HG03135 (cell line): ENCODE results near the gene CDK13.
"Not testable (repeated sequence)": the region's sequence is repeated elsewhere in the genome, so short reads cannot be mapped to it uniquely, and the experiment has no call there.

ENCODE experiments used
- ATAC-seq: cut with Tn5 transposase; IDR thresholded peaks from one replicate; pipeline ENCODE4 v1.9.1; 2021; ENCODE audit warnings: mild to moderate bottlenecking, moderate library complexity; ENCODE audit not compliant: unreplicated experiment

The CDK13 gene

DNA sequence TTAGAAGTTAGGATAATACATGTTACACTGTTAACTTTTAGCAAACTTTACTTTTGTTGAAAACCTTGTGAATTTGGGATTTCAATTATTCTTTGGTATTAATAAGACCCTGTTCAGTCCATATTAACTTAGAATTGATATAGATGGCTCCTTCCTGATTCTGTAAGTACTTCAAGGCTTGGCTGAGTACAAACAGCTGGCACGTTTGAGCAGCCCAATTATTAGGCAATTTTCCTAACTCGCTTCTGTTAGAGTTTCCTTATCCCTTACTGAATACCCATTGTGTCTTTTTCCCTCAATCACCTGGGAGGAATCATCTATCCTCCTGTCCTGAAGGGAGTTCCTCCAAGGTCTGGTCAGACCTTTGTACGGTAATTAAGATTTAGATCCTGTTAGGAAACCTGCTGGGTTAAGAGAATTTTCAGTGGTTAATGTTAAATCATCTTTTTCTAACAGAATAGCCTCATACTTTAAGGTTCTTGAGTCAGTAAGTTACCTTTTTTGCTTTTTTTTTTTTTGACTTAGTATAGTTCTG lies 195.6 kb downstream of the CDK13 start:
- not testable (repeated sequence) for ATAC-seq

DNA sequence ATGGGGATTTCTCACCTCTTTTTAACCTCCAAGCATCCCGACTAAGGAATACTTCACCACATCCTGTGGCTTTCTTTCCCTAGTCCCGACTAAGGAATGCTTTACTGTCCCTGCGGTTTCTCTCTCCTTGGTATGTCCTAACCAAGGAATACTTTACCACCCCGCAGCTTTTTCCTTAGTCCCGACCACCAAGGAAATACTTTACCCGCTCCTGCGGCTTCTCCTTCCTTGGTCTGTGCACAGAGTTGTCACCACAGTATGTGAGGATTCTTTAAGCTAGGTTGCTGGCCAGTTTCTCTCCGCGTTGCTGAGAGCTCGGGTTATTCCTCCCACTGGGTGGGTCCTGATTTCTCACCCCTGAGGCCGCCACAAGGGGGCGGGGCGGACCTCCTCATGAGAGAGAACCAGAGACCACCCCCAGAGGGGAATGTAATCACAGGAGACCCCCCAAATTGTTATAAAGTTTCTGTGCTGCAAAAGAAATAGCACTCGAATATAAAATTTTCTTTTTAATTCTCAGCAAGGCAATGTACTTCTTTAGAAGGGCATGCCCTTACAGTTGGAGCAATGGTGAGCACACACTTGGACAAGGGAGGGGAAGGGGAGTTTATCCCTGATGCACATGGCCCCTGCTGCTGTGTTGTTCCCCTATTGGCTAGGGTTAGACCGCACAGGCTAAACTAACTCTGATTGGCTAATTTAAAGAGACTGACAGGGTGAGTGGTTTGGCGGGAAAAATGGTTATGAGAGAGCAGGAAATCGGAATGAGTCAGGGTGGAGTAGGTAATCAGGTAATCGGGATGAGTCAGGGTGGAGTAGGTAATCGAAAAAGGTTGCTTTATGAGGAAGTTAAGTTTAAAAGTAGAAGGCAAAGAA lies 197.6 kb downstream of the CDK13 start:
- ATAC-seq = no peak

DNA sequence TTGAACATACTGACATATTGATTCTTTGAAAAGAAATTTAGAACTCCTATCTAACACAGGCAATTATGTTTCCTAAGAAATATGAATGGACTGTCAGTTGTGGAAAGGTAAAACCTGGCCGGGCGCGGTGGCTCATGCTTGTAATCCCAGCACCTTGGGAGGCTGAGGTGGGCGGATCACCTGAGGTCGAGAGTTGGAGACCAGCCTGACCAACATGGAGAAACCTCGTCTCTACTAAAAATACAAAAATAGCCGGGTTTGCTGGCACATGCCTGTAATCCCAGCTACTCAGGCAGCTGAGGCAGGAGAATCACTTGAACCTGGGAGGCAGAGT lies 198.2 kb downstream of the CDK13 start:
- not testable (repeated sequence) for ATAC-seq

DNA sequence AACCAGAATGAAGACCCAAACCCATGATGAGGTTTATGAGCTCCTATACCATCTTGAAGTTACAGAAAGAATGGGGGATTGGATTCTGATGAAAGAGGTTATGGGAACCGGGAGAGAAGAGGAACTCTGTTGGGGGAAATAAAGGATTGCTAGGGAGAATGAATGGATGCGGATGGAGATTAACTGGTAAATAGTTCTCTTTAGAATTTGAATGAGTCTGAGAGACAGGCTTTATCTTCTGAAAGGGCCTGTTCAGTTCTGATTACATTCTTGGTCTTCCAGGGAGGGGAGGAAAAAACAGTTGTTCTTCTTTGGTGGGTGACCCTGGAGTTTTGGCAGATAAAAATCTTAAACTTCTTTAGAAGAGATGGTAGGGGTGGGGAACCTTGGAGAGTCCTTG lies 198.6 kb downstream of the CDK13 start:
- ATAC-seq = no peak
